Coronary artery (tissue), 2 donors: ENCODE results near the gene TTPAL.
"Not testable (repeated sequence)": the region's sequence is repeated elsewhere in the genome, so short reads cannot be mapped to it uniquely, and the experiment has no call there.

ENCODE experiments used
- DNase-seq: peaks from one replicate; pipeline ENCODE4 v3.0.0-alpha.2; 2017; ENCODE audit warnings: low spot score
- H3K27ac ChIP-seq, 2 donors: fragments of 200-600 bp; sonication (generic); one replicate each; pipeline ENCODE4 v1.5.1; 2016 to 2019
- H3K4me3 ChIP-seq: fragments of 200-600 bp; sonication (generic); 2 replicates; pipeline ENCODE4 v1.5.1; 2016; ENCODE audit warnings: mild to moderate bottlenecking, moderate library complexity
- CTCF ChIP-seq: fragments of 200-600 bp; sonication (generic); IDR thresholded peaks from one replicate; pipeline ENCODE4 v1.5.1; 2019; ENCODE audit warnings: antibody characterized with exemption

Gene TTPAL

DNA sequence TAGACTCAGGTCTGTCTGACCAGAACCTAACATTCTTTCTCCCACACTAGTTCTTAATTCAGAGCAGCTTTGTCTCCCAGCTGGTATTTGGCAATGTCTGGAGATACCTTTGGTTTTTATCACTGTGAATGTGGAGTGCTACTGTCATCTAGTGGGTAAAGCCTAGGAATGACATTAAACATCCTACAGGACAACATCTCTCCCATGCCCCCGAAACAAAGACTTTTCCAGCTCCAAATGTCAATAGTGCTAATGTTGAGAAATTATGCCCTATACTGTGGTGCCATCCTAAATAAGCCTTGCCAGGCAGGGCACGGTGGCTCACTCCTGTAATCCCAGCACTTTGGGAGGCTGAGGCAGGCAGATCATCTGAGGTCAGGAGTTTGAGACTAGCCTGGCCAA is 4.2 kb upstream of the TTPAL start:
- no peak overlapping the region for H3K4me3 ChIP-seq
- DNase-seq, result no peak
- H3K27ac ChIP-seq, result no peak overlapping the region

GRCh38 chr20:44472283-44472682 is 3.4 kb upstream of the TTPAL start:
- H3K27ac ChIP-seq, H3K4me3 ChIP-seq, DNase-seq: not testable (repeated sequence)

More for the DNA sequence above, 4.2 kb upstream of the TTPAL start:
- no peak for TF ChIP-seq CTCF

DNA sequence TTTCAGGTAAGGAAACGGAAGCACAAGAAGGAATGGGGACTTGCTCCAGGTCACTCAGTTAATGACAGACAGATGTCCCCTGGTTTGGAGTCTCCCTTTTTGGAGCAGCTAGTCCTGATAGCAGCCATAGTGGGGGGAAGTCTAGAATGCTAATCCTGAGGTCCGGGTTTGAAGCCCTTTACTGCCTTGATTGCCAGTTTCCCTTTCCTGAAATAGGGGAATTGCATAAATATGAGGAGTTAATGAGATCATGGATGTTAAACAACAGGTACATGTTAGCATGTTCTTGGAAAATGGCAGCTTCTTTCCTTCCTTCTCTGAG is 341 bp upstream of the TTPAL start:
- H3K4me3 ChIP-seq, result peak overlapping the region; percentile 77
- peak overlapping the region; percentile 91 to 96 for H3K27ac ChIP-seq
- no peak for TF ChIP-seq CTCF
- DNase-seq, result no peak

DNA sequence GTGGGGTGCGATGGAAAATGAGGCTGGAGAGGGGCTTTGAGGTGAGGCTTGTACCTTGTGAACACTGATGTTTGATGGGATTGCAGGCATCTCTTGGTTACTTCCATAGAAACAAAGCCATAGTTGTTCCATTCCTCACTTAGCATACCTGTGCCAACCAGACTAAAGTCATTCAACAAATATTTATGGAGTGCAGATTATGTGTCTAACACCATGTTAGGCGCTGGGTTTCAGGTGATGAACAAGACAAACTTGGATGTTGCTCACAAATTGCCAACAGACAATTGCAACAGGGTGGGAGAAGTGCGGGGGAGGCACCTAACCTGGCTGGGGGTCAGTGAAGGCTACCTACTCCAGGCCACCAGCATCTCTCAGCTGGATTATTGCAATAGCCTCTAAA is 1.5 kb downstream of the TTPAL start:
- DNase-seq, result no peak
- H3K4me3 ChIP-seq, result no peak overlapping the region
- TF ChIP-seq CTCF, result no peak
- peak overlapping the region in 1 of 2 donors; percentile 91 for H3K27ac ChIP-seq

GRCh38 chr20:44478206-44478605 is 2.5 kb downstream of the TTPAL start:
- H3K27ac ChIP-seq, result no peak overlapping the region
- DNase-seq, result no peak
- no peak overlapping the region for H3K4me3 ChIP-seq
- no peak for TF ChIP-seq CTCF

- H3K27ac ChIP-seq, result no peak overlapping the region
- no peak overlapping the region for H3K4me3 ChIP-seq
- no peak for DNase-seq
- no peak for TF ChIP-seq CTCF
Observed at GRCh38 chr20:44479643-44480042, 4.0 kb downstream of the TTPAL start.

DNA sequence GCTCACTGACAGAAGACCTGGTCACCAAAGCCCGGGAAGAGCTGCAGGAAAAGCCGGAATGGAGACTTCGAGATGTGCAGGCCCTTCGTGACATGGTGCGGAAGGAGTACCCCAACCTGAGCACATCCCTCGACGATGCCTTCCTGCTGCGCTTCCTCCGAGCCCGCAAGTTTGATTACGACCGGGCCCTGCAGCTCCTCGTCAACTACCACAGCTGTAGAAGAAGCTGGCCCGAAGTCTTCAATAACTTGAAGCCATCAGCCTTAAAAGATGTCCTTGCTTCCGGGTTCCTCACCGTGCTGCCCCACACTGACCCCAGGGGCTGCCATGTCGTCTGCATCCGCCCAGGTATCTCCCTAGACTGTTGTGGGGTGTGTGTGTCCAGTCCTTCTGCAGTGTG is 4.4 kb downstream of the TTPAL start:
- TF ChIP-seq CTCF, result no peak
- Histone ChIP-seq H3K27ac (no peak overlapping the region), H3K4me3 (no peak overlapping the region)
- no peak for DNase-seq

GRCh38 chr20:44481719-44482416 is 6.2 kb downstream of the TTPAL start:
- TF ChIP-seq CTCF, result no peak

More at GRCh38 chr20:44481719-44482416, 6.2 kb downstream of the TTPAL start:
- Histone ChIP-seq H3K4me3 (no peak overlapping the region), H3K27ac (no peak overlapping the region)
- DNase-seq, result no peak
